Neural cell (in vitro differentiated cells): ENCODE results near the gene SMIM22. TPM values are rescaled to one million over a fixed set of nuclear protein-coding genes. Genes with fewer than 3 reads are reported as not detected.

Experiments used
- H2AFZ ChIP-seq: fragments of 200-600, 300-800 bp; sonication (generic), shearing (Covaris generic); 2 replicates; pipeline ENCODE4 v1.6.0; 2014; ENCODE audit warnings: low read depth, mild to moderate bottlenecking, antibody characterized with exemption, low read length, moderate library complexity
- H3F3A ChIP-seq: fragments of 200-600 bp; shearing (Covaris generic); 2 replicates; pipeline ENCODE4 v1.6.1; 2016; ENCODE audit warnings: mild to moderate bottlenecking, moderate library complexity, mixed read lengths, antibody characterized with exemption, low read length; ENCODE audit not compliant: insufficient read depth, poor library complexity, severe bottlenecking
- H3K27ac ChIP-seq: fragments of 200-600, 300-800 bp; sonication (generic), shearing (Covaris generic); 2 replicates; pipeline ENCODE4 v1.5.1; 2014; ENCODE audit warnings: mild to moderate bottlenecking, low read length, moderate library complexity
- H3K27me3 ChIP-seq: fragments of 300-800, 200-600 bp; sonication (generic), shearing (Covaris generic); 2 replicates; pipeline ENCODE4 v1.6.0; 2014; ENCODE audit warnings: mild to moderate bottlenecking, low read depth, low read length, moderate library complexity; ENCODE audit not compliant: insufficient read depth
- H3K36me3 ChIP-seq: fragments of 300-800, 200-600 bp; sonication (generic), shearing (Covaris generic); 2 replicates; pipeline ENCODE4 v1.5.1; 2014; ENCODE audit warnings: mild to moderate bottlenecking, antibody characterized with exemption, low read length, moderate library complexity; ENCODE audit not compliant: insufficient read depth
- H3K4me2 ChIP-seq: fragments of 300-800, 200-600 bp; sonication (generic), shearing (Covaris generic); 2 replicates; pipeline ENCODE4 v1.6.0; 2014; ENCODE audit warnings: mild to moderate bottlenecking, low read length
- H3K4me3 ChIP-seq: fragments of 300-800, 200-600 bp; sonication (generic), shearing (Covaris generic); 2 replicates; pipeline ENCODE4 v1.5.1; 2014; ENCODE audit warnings: mild to moderate bottlenecking, low read length, moderate library complexity
- H3K79me2 ChIP-seq: fragments of 200-600 bp; shearing (Covaris generic); replicated peaks from 2 replicates; pipeline ENCODE4 v1.6.0; 2014; ENCODE audit warnings: mild to moderate bottlenecking, low read length, moderate library complexity; ENCODE audit not compliant: insufficient read depth
- H3K9ac ChIP-seq: fragments of 300-800, 200-600 bp; sonication (generic), shearing (Covaris generic); 2 replicates; pipeline ENCODE4 v1.6.1; 2016; ENCODE audit warnings: mild to moderate bottlenecking, low read length, mixed read lengths
- H3K9me2 ChIP-seq: fragments of 200-600 bp; shearing (Covaris generic); 2 replicates; pipeline ENCODE4 v1.6.1; 2016; ENCODE audit warnings: mild to moderate bottlenecking, low read length, mixed read lengths; ENCODE audit not compliant: insufficient read depth
- H3K9me3 ChIP-seq: fragments of 200-600, 300-800 bp; sonication (generic), shearing (Covaris generic); 2 replicates; pipeline ENCODE4 v1.6.1; 2016; ENCODE audit warnings: mild to moderate bottlenecking, mixed run types, low read length, moderate library complexity, mixed read lengths
- H4K20me1 ChIP-seq: fragments of 200-600 bp; shearing (Covaris generic); 2 replicates; pipeline ENCODE4 v1.6.1; 2016; ENCODE audit warnings: mild to moderate bottlenecking, mixed run types; ENCODE audit not compliant: insufficient read depth
- CTCF ChIP-seq: fragments of 450-650 bp; IDR thresholded peaks from 2 replicates; pipeline ENCODE4 v1.5.1; 2014; ENCODE audit warnings: antibody characterized with exemption, mild to moderate bottlenecking, moderate library complexity; ENCODE audit not compliant: poor library complexity, severe bottlenecking
- EP300 ChIP-seq: fragments of 450-650 bp; conservative IDR thresholded peaks from 2 replicates; pipeline ENCODE4 v1.6.1; 2014; ENCODE audit warnings: antibody characterized with exemption, mild to moderate bottlenecking, moderate library complexity; ENCODE audit not compliant: poor library complexity, severe bottlenecking
- EZH2 ChIP-seq: fragments of 200-600, 300-800 bp; shearing (Covaris generic), sonication (generic); IDR thresholded peaks from 2 replicates; pipeline ENCODE4 v1.6.1; 2014; ENCODE audit warnings: antibody characterized with exemption, low read length, borderline replicate concordance, mild to moderate bottlenecking; ENCODE audit not compliant: insufficient read depth, poor library complexity, severe bottlenecking
- MXI1 ChIP-seq: fragments of 450-650 bp; conservative IDR thresholded peaks from 2 replicates; pipeline ENCODE4 v1.6.1; 2014; ENCODE audit warnings: antibody characterized with exemption, mild to moderate bottlenecking; ENCODE audit not compliant: poor library complexity, severe bottlenecking
- POLR2AphosphoS5 ChIP-seq: IDR thresholded peaks from 2 replicates; pipeline ENCODE4 v1.6.1; 2012
- RAD21 ChIP-seq: fragments of 450-650 bp; conservative IDR thresholded peaks from 2 replicates; pipeline ENCODE4 v1.6.1; 2014; ENCODE audit warnings: antibody characterized with exemption, mild to moderate bottlenecking, moderate library complexity
- SMC3 ChIP-seq: fragments of 450-650 bp; conservative IDR thresholded peaks from 2 replicates; pipeline ENCODE4 v1.6.1; 2014; ENCODE audit warnings: antibody characterized with exemption, mild to moderate bottlenecking, moderate library complexity; ENCODE audit not compliant: poor library complexity
- TAF1 ChIP-seq: IDR thresholded peaks from 2 replicates; pipeline ENCODE4 v1.6.1; 2012; ENCODE audit warnings: low read depth
- polyA plus RNA-seq: library from polyadenylated mRNA; depleted of rRNA; stranded (reverse); fragments of >200 nt; gene quantifications from 2 replicates; pipeline ENCODE4 v1.2.3, GENCODE V29; 2014
- TF ChIP-seq, protein P1 (sequence below): IDR thresholded peaks from 2 replicates; pipeline ENCODE4 v1.6.1; 2012; ENCODE audit warnings: borderline replicate concordance

The SMIM22 gene
- polyA plus RNA-seq, 1 donor from 2014 or later: not detected

DNA sequence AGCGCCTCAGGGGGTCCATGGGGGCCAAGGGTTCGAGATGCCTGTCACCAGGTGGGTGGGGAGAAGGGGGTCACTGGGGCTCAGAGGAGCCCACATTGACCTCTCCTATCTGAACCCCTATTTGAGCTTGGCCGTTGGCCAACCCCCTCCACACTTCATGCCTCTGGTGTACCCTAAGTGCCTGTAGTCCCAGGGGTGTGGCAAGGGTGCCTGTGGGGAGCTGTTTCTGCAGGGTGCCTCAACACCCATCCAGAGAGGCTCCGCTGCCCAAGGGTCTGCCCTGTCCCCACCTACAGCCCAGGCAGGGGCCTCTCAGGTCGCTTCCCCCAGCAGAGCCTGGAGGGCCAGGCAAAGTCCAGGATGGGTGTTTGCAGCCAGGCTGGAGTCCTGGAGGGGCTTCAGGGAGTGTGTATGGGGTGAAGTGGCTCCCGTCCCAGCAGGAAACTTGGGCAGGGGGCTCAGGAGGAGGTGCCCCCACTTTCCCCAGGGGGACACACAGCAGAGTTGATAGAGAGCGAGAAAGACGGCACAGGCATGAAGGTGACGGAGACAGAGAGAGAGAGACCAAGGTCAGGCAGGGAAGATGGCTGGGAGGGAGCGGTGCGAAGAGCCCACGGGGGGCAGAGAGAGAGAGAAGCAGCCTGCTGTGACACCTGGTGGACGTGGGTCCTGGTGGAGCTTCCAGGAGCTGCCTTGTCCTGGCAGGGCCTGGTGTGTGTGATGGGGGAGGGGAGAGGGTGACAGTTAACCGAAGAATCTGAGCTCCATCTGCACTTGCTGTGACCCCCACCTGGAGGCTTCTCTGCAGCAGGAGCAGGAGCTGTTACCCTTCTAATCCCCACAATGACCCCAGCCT is 7.3 kb upstream of the SMIM22 start, which contains the start of gene SEPTIN12:
SEPTIN12 (minus strand) TSS at position 719 of the 856 bp plus-strand sequence; CDS start at position 19, 700 bp downstream.
- no peak within 1 kb of the TSS for H2AFZ ChIP-seq
- H3K4me2 ChIP-seq: no peak within 1 kb of the TSS
- H4K20me1 ChIP-seq: no peaks in the 10 kb centered on the region
- no peaks in the 10 kb centered on the region for H3F3A ChIP-seq
- H3K9ac ChIP-seq: no peak within 1 kb of the TSS
- H3K36me3 ChIP-seq: no peaks in the 10 kb centered on the region
- no peak within 1 kb of the TSS for H3K27ac ChIP-seq
- H3K79me2 ChIP-seq: no peaks in the 10 kb centered on the region
- no peaks in the 10 kb centered on the region for H3K9me3 ChIP-seq
- no peak within 1 kb of the TSS for H3K4me3 ChIP-seq
- no peaks in the 10 kb centered on the region for H3K27me3 ChIP-seq
- no peaks in the 10 kb centered on the region for H3K9me2 ChIP-seq
- TF ChIP-seq TAF1 (no peak), MXI1 (no peak), RAD21 (no peak), EZH2 (no peak), EP300 (no peak), POLR2AphosphoS5 (no peak), SMC3 (no peak), CTCF (no peak)
- TF ChIP-seq, protein P1, sequence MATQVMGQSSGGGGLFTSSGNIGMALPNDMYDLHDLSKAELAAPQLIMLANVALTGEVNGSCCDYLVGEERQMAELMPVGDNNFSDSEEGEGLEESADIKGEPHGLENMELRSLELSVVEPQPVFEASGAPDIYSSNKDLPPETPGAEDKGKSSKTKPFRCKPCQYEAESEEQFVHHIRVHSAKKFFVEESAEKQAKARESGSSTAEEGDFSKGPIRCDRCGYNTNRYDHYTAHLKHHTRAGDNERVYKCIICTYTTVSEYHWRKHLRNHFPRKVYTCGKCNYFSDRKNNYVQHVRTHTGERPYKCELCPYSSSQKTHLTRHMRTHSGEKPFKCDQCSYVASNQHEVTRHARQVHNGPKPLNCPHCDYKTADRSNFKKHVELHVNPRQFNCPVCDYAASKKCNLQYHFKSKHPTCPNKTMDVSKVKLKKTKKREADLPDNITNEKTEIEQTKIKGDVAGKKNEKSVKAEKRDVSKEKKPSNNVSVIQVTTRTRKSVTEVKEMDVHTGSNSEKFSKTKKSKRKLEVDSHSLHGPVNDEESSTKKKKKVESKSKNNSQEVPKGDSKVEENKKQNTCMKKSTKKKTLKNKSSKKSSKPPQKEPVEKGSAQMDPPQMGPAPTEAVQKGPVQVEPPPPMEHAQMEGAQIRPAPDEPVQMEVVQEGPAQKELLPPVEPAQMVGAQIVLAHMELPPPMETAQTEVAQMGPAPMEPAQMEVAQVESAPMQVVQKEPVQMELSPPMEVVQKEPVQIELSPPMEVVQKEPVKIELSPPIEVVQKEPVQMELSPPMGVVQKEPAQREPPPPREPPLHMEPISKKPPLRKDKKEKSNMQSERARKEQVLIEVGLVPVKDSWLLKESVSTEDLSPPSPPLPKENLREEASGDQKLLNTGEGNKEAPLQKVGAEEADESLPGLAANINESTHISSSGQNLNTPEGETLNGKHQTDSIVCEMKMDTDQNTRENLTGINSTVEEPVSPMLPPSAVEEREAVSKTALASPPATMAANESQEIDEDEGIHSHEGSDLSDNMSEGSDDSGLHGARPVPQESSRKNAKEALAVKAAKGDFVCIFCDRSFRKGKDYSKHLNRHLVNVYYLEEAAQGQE: no peak

DNA sequence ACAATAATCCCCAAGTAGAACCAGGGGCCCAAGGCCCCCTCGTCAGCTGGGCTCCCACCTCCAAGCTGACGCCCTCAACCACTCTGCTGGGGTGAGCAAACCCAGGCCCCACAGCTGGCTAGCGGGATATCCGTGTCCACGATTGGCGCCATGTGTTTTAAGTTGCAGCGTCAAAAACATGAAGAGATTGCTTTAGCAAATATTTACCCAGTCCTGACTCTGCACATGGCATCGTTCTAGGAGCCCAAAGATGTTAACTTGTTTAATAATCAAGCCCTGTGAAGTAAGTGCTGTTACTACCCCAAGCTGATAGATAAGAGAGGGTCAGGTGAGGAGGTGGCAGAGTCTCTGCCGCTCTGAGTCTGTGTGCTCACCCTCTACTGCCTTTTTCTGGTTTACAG is 6.7 kb upstream of the SMIM22 start:
- Histone ChIP-seq H3K27ac (no peak overlapping the region), H2AFZ (no peak overlapping the region), H3F3A (no peaks in the 10 kb centered on the region), H3K9me3 (no peaks in the 10 kb centered on the region), H3K36me3 (no peaks in the 10 kb centered on the region), H3K4me2 (no peak overlapping the region), H3K4me3 (no peak overlapping the region), H3K9me2 (no peaks in the 10 kb centered on the region), H3K79me2 (no peaks in the 10 kb centered on the region), H3K27me3 (no peaks in the 10 kb centered on the region), H4K20me1 (no peaks in the 10 kb centered on the region), H3K9ac (no peak overlapping the region)
- no peak for TF ChIP-seq EZH2
- TF ChIP-seq SMC3: no peak
- TF ChIP-seq EP300: no peak
- TF ChIP-seq CTCF: no peak
- TF ChIP-seq, protein P1: no peak
- no peak for TF ChIP-seq RAD21
- no peak for TF ChIP-seq POLR2AphosphoS5
- no peak for TF ChIP-seq MXI1
- TF ChIP-seq TAF1: no peak
